SKM-1 (cell line): ENCODE data around the gene CYTL1.
"Not testable (repeated sequence)": the region's sequence is repeated elsewhere in the genome, so short reads cannot be mapped to it uniquely, and the experiment has no call there.

Experiments used
- DNase-seq: peaks from one replicate; lab custom pipeline; 2025; ENCODE audit not compliant: unreplicated experiment; lab: John Stamatoyannopoulos, UW

Gene CYTL1

GRCh38 chr4:5034206-5034605 lies 14.9 kb upstream of the CYTL1 start:
- DNase-seq, result no peak

GRCh38 chr4:5033281-5033841 lies 14.1 kb upstream of the CYTL1 start:
- DNase-seq, result no peak

- no peak for DNase-seq
These were observed 13.6 kb upstream of the CYTL1 start for GRCh38 chr4:5032813-5033212.

GRCh38 chr4:5030927-5031326 lies 11.7 kb upstream of the CYTL1 start:
- DNase-seq, result no peak

GRCh38 chr4:5030221-5030620 lies 11.0 kb upstream of the CYTL1 start:
- DNase-seq, result no peak

- DNase-seq, result no peak
These were observed 10.2 kb upstream of the CYTL1 start for GRCh38 chr4:5029447-5029846.

- DNase-seq, result no peak
These were observed 9.2 kb upstream of the CYTL1 start for GRCh38 chr4:5028480-5028879.

GRCh38 chr4:5027346-5027745 lies 8.1 kb upstream of the CYTL1 start:
- no peak for DNase-seq

- DNase-seq, result no peak
These were observed 7.1 kb upstream of the CYTL1 start for GRCh38 chr4:5026371-5026770.

- no peak for DNase-seq
These were observed 5.4 kb upstream of the CYTL1 start for GRCh38 chr4:5024673-5025072.

- no peak for DNase-seq
These were observed 2.3 kb upstream of the CYTL1 start for GRCh38 chr4:5021546-5021945.

GRCh38 chr4:5020341-5020740 lies 1.1 kb upstream of the CYTL1 start:
- DNase-seq, result no peak

GRCh38 chr4:5019796-5020195 lies 538 bp upstream of the CYTL1 start:
- DNase-seq, result no peak

- no peak for DNase-seq
These were observed 655 bp downstream of the CYTL1 start for GRCh38 chr4:5018603-5019002.

GRCh38 chr4:5018096-5018495 lies 1.2 kb downstream of the CYTL1 start:
- no peak for DNase-seq

- DNase-seq, result no peak
These were observed 5.1 kb downstream of the CYTL1 start for GRCh38 chr4:5014007-5014682.

GRCh38 chr4:5012958-5013357 lies 6.3 kb downstream of the CYTL1 start:
- no peak for DNase-seq

- DNase-seq, result no peak
These were observed 6.9 kb downstream of the CYTL1 start for GRCh38 chr4:5012244-5012898.

GRCh38 chr4:5010984-5011383 lies 8.3 kb downstream of the CYTL1 start:
- DNase-seq, result no peak

GRCh38 chr4:5009796-5010195 lies 9.5 kb downstream of the CYTL1 start:
- DNase-seq, result no peak

- not testable (repeated sequence) for DNase-seq
These were observed 12.3 kb downstream of the CYTL1 start for GRCh38 chr4:5006932-5007331.

GRCh38 chr4:5004496-5004895 lies 14.8 kb downstream of the CYTL1 start:
- DNase-seq, result no peak

GRCh38 chr4:5003918-5004317 lies 15.3 kb downstream of the CYTL1 start:
- DNase-seq, result no peak
